Neural cell (in vitro differentiated cells): Measurements from ENCODE around the gene PTGER1. TPM values are rescaled to one million over a fixed set of nuclear protein-coding genes. Genes with fewer than 3 reads are reported as not detected.

Source experiments
- H2AFZ ChIP-seq: fragments of 200-600, 300-800 bp; sonication (generic), shearing (Covaris generic); 2 replicates; pipeline ENCODE4 v1.6.0; 2014; ENCODE audit warnings: low read depth, mild to moderate bottlenecking, antibody characterized with exemption, low read length, moderate library complexity
- H3F3A ChIP-seq: fragments of 200-600 bp; shearing (Covaris generic); 2 replicates; pipeline ENCODE4 v1.6.1; 2016; ENCODE audit warnings: mild to moderate bottlenecking, moderate library complexity, mixed read lengths, antibody characterized with exemption, low read length; ENCODE audit not compliant: insufficient read depth, poor library complexity, severe bottlenecking
- H3K27ac ChIP-seq: fragments of 200-600, 300-800 bp; sonication (generic), shearing (Covaris generic); 2 replicates; pipeline ENCODE4 v1.5.1; 2014; ENCODE audit warnings: mild to moderate bottlenecking, low read length, moderate library complexity
- H3K27me3 ChIP-seq: fragments of 300-800, 200-600 bp; sonication (generic), shearing (Covaris generic); 2 replicates; pipeline ENCODE4 v1.6.0; 2014; ENCODE audit warnings: mild to moderate bottlenecking, low read depth, low read length, moderate library complexity; ENCODE audit not compliant: insufficient read depth
- H3K36me3 ChIP-seq: fragments of 300-800, 200-600 bp; sonication (generic), shearing (Covaris generic); 2 replicates; pipeline ENCODE4 v1.5.1; 2014; ENCODE audit warnings: mild to moderate bottlenecking, antibody characterized with exemption, low read length, moderate library complexity; ENCODE audit not compliant: insufficient read depth
- H3K4me2 ChIP-seq: fragments of 300-800, 200-600 bp; sonication (generic), shearing (Covaris generic); 2 replicates; pipeline ENCODE4 v1.6.0; 2014; ENCODE audit warnings: mild to moderate bottlenecking, low read length
- H3K4me3 ChIP-seq: fragments of 300-800, 200-600 bp; sonication (generic), shearing (Covaris generic); 2 replicates; pipeline ENCODE4 v1.5.1; 2014; ENCODE audit warnings: mild to moderate bottlenecking, low read length, moderate library complexity
- H3K79me2 ChIP-seq: fragments of 200-600 bp; shearing (Covaris generic); replicated peaks from 2 replicates; pipeline ENCODE4 v1.6.0; 2014; ENCODE audit warnings: mild to moderate bottlenecking, low read length, moderate library complexity; ENCODE audit not compliant: insufficient read depth
- H3K9ac ChIP-seq: fragments of 300-800, 200-600 bp; sonication (generic), shearing (Covaris generic); 2 replicates; pipeline ENCODE4 v1.6.1; 2016; ENCODE audit warnings: mild to moderate bottlenecking, low read length, mixed read lengths
- H3K9me2 ChIP-seq: fragments of 200-600 bp; shearing (Covaris generic); 2 replicates; pipeline ENCODE4 v1.6.1; 2016; ENCODE audit warnings: mild to moderate bottlenecking, low read length, mixed read lengths; ENCODE audit not compliant: insufficient read depth
- H3K9me3 ChIP-seq: fragments of 200-600, 300-800 bp; sonication (generic), shearing (Covaris generic); 2 replicates; pipeline ENCODE4 v1.6.1; 2016; ENCODE audit warnings: mild to moderate bottlenecking, mixed run types, low read length, moderate library complexity, mixed read lengths
- H4K20me1 ChIP-seq: fragments of 200-600 bp; shearing (Covaris generic); 2 replicates; pipeline ENCODE4 v1.6.1; 2016; ENCODE audit warnings: mild to moderate bottlenecking, mixed run types; ENCODE audit not compliant: insufficient read depth
- EP300 ChIP-seq: fragments of 450-650 bp; conservative IDR thresholded peaks from 2 replicates; pipeline ENCODE4 v1.6.1; 2014; ENCODE audit warnings: antibody characterized with exemption, mild to moderate bottlenecking, moderate library complexity; ENCODE audit not compliant: poor library complexity, severe bottlenecking
- EZH2 ChIP-seq: fragments of 200-600, 300-800 bp; shearing (Covaris generic), sonication (generic); IDR thresholded peaks from 2 replicates; pipeline ENCODE4 v1.6.1; 2014; ENCODE audit warnings: antibody characterized with exemption, low read length, borderline replicate concordance, mild to moderate bottlenecking; ENCODE audit not compliant: insufficient read depth, poor library complexity, severe bottlenecking
- MXI1 ChIP-seq: fragments of 450-650 bp; conservative IDR thresholded peaks from 2 replicates; pipeline ENCODE4 v1.6.1; 2014; ENCODE audit warnings: antibody characterized with exemption, mild to moderate bottlenecking; ENCODE audit not compliant: poor library complexity, severe bottlenecking
- POLR2AphosphoS5 ChIP-seq: IDR thresholded peaks from 2 replicates; pipeline ENCODE4 v1.6.1; 2012
- RAD21 ChIP-seq: fragments of 450-650 bp; conservative IDR thresholded peaks from 2 replicates; pipeline ENCODE4 v1.6.1; 2014; ENCODE audit warnings: antibody characterized with exemption, mild to moderate bottlenecking, moderate library complexity
- REST ChIP-seq: IDR thresholded peaks from 2 replicates; pipeline ENCODE4 v1.6.1; 2012; ENCODE audit warnings: borderline replicate concordance
- SMC3 ChIP-seq: fragments of 450-650 bp; conservative IDR thresholded peaks from 2 replicates; pipeline ENCODE4 v1.6.1; 2014; ENCODE audit warnings: antibody characterized with exemption, mild to moderate bottlenecking, moderate library complexity; ENCODE audit not compliant: poor library complexity
- TAF1 ChIP-seq: IDR thresholded peaks from 2 replicates; pipeline ENCODE4 v1.6.1; 2012; ENCODE audit warnings: low read depth
- polyA plus RNA-seq: library from polyadenylated mRNA; depleted of rRNA; stranded (reverse); fragments of >200 nt; gene quantifications from 2 replicates; pipeline ENCODE4 v1.2.3, GENCODE V29; 2014
- TF ChIP-seq, protein P1 (sequence below): fragments of 450-650 bp; IDR thresholded peaks from 2 replicates; pipeline ENCODE4 v1.5.1; 2014; ENCODE audit warnings: antibody characterized with exemption, mild to moderate bottlenecking, moderate library complexity; ENCODE audit not compliant: poor library complexity, severe bottlenecking

PTGER1 gene
- polyA plus RNA-seq, 1 donor from 2014 or later: not detected

DNA sequence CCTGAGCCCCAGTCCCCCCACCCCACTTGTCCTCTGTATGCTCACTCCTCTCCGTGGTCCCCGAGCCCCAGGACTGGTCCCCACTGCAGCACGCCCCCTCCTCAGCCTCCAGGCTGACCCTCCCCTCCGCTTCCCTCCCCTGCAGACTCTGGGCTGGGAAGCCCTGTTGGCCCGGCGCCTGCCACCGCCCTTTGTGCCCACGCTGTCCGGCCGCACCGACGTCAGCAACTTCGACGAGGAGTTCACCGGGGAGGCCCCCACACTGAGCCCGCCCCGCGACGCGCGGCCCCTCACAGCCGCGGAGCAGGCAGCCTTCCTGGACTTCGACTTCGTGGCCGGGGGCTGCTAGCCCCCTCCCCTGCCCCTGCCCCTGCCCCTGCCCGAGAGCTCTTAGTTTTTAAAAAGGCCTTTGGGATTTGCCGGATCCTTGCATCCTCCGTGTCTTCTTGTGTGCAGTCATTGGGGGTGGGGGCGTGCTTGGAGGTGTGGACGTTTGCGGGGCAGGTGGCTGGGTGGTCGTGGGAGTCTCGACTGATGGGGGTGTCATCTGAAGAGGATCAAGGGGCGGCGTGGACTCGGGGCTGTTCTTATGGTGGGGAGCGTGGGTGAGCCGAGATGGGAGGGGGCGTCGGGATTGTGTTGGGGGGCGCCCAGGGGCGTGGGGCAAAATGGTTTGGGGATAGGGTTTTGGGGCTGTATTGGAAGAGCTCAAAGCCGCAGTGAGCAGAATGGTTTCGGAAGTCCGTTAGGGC lies 3.5 kb downstream of the PTGER1 start:
- no peaks in the 10 kb centered on the region for H3K36me3 ChIP-seq
- no peaks in the 10 kb centered on the region for H4K20me1 ChIP-seq
- H3F3A ChIP-seq: no peaks in the 10 kb centered on the region
- H3K4me2 ChIP-seq: no peak overlapping the region
- H3K4me3 ChIP-seq: no peak overlapping the region
- no peaks in the 10 kb centered on the region for H3K9me2 ChIP-seq
- H3K27ac ChIP-seq: no peak overlapping the region
- no peaks in the 10 kb centered on the region for H3K27me3 ChIP-seq
- H2AFZ ChIP-seq: no peak overlapping the region
- TF ChIP-seq SMC3 (no peak), REST (no peak), POLR2AphosphoS5 (no peak), EP300 (no peak), RAD21 (no peak), EZH2 (no peak), TAF1 (no peak), MXI1 (no peak)
- TF ChIP-seq, protein P1, sequence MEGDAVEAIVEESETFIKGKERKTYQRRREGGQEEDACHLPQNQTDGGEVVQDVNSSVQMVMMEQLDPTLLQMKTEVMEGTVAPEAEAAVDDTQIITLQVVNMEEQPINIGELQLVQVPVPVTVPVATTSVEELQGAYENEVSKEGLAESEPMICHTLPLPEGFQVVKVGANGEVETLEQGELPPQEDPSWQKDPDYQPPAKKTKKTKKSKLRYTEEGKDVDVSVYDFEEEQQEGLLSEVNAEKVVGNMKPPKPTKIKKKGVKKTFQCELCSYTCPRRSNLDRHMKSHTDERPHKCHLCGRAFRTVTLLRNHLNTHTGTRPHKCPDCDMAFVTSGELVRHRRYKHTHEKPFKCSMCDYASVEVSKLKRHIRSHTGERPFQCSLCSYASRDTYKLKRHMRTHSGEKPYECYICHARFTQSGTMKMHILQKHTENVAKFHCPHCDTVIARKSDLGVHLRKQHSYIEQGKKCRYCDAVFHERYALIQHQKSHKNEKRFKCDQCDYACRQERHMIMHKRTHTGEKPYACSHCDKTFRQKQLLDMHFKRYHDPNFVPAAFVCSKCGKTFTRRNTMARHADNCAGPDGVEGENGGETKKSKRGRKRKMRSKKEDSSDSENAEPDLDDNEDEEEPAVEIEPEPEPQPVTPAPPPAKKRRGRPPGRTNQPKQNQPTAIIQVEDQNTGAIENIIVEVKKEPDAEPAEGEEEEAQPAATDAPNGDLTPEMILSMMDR: no peak
- no peaks in the 10 kb centered on the region for H3K9me3 ChIP-seq
- no peaks in the 10 kb centered on the region for H3K79me2 ChIP-seq
- no peak overlapping the region for H3K9ac ChIP-seq

DNA sequence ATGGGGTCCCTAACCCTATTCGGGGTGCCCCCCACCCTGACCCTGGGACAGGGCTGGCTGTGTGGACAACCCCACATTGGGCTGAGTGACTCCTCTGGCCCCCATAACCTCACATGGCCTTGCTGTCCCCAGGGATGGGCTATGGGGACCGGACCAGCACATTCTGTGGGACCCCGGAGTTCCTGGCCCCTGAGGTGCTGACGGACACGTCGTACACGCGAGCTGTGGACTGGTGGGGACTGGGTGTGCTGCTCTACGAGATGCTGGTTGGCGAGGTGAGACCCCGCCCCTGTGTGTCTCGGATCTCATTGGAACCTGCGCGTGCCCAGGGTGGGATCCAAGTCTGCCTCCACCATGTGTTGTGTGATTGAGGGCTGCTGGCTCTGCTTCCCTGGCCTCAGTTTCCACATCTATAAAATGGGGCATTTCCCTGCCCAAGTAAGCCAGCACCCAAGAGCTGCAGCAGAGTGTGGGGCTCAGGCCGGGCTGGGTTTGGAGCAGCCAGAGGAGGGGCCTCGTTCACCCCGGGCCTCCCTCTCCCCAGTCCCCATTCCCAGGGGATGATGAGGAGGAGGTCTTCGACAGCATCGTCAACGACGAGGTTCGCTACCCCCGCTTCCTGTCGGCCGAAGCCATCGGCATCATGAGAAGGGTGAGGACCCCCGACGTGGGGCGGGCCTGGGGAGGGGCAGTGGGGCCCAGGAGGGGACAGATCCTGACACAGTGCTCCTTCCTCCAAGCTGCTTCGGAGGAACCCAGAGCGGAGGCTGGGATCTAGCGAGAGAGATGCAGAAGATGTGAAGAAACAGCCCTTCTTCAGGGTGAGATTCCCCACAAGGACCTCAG lies 4.9 kb downstream of the PTGER1 start:
- Histone ChIP-seq H3K27ac (no peak overlapping the region), H3K9me2 (no peaks in the 10 kb centered on the region), H3F3A (no peaks in the 10 kb centered on the region), H3K79me2 (no peaks in the 10 kb centered on the region), H3K36me3 (no peaks in the 10 kb centered on the region), H3K4me2 (no peak overlapping the region), H4K20me1 (no peaks in the 10 kb centered on the region), H3K4me3 (no peak overlapping the region), H3K9me3 (no peaks in the 10 kb centered on the region), H3K9ac (no peak overlapping the region), H2AFZ (no peak overlapping the region), H3K27me3 (no peaks in the 10 kb centered on the region)
- TF ChIP-seq EP300 (no peak), TAF1 (no peak), REST (no peak), MXI1 (no peak), SMC3 (no peak), EZH2 (no peak), POLR2AphosphoS5 (no peak), RAD21 (no peak)
- TF ChIP-seq, protein P1: no peak
